Epithelial cell of proximal tubule (primary cell): ENCODE results near the gene RAB23. TPM values are rescaled to one million over a fixed set of nuclear protein-coding genes. Genes with fewer than 3 reads are reported as not detected.

Source experiments
- DNase-seq: peaks from one replicate; pipeline ENCODE4 v3.0.0-alpha.2; 2011; ENCODE audit warnings: low read depth
- H3K4me3 ChIP-seq: 2 replicates; pipeline ENCODE4 v1.5.1; 2011; ENCODE audit warnings: low read depth, mild to moderate bottlenecking, low read length
- total RNA-seq: library from RNA; depleted of rRNA; stranded (reverse); fragments of >200 nt; gene quantifications from 2 replicates; pipeline ENCODE4 v1.2.3, GENCODE V29; 2015
- TF ChIP-seq, protein P1 (sequence below): conservative IDR thresholded peaks from 2 replicates; pipeline ENCODE4 v1.5.1; 2012; ENCODE audit warnings: low read depth, mild to moderate bottlenecking, low read length

RAB23 gene
- total RNA-seq, 1 donor from 2014 or later: 10.2 TPM

DNA sequence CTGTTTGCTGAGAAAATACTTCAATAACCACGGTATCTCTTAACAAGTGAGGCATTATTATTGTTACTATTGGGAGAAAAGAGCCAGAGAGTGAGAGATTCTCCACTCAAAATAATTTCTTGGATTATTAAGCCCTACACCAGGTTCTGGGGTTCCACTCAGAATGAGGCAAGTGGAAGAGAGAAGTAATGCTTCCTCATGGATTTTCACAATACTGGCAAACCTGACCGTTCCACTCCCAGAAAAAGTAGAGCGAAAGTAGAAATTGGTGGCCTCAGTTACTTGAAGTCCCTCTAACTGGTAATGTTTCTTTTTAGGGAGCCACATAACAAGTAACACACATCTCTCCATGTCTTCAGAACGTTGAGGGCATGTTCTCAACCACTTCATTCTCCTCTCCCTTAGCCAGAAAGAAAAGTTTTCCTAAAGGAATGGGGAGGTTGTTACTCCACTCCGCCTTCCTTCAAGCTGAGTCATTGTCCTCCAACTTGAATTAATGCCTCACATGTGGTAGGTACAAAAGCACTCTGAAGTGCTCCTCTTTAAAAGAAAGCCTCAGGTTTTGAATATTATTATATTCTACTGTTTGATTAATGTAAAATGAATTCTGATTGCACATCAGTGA lies 48.1 kb downstream of the RAB23 start:
- peak overlapping the region; percentile 72 for H3K4me3 ChIP-seq
- TF ChIP-seq, protein P1, sequence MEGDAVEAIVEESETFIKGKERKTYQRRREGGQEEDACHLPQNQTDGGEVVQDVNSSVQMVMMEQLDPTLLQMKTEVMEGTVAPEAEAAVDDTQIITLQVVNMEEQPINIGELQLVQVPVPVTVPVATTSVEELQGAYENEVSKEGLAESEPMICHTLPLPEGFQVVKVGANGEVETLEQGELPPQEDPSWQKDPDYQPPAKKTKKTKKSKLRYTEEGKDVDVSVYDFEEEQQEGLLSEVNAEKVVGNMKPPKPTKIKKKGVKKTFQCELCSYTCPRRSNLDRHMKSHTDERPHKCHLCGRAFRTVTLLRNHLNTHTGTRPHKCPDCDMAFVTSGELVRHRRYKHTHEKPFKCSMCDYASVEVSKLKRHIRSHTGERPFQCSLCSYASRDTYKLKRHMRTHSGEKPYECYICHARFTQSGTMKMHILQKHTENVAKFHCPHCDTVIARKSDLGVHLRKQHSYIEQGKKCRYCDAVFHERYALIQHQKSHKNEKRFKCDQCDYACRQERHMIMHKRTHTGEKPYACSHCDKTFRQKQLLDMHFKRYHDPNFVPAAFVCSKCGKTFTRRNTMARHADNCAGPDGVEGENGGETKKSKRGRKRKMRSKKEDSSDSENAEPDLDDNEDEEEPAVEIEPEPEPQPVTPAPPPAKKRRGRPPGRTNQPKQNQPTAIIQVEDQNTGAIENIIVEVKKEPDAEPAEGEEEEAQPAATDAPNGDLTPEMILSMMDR: no peak
- DNase-seq: peak; percentile 55

DNA sequence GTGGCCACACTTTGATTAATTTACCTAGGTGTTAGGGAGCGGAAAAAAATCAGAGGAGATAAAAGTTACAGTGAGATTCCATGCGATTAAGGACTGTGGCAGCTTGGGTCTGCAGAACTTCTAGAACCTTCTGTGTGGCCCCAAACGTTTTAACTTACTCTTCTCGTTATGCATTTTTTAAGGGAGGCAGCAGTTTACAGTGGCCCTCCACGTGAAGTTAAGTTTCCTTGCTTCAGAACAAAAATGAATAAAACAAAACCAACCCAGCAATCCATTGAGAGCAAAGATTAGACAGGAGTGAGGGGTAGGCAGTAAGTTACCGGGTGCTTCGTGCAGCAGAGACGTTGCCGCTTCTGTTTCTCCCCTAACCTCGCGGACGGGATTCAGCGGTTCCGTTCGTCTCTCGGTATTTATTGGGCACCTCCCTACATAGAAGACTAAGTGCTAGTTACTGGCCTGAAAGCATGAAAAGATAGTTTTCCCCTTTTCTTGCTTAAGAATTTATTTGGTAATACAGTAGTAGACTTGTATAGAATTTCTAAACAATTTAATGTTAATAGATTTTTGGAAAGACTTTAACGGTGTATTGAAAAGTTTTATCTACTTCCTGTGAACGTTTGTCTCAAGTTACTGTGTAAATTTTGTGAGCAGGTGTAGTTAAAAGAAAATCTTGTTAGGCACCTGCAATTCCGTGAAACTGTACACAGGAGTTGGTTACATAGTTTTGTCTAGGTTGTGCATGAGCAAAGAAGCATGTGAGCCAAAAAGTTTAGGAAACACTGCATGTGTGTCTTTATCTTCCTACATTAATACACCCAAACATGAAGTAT lies 48.8 kb downstream of the RAB23 start:
- TF ChIP-seq, protein P1: no peak
- H3K4me3 ChIP-seq: peak overlapping the region; percentile 72
- DNase-seq: peak; percentile 20

DNA sequence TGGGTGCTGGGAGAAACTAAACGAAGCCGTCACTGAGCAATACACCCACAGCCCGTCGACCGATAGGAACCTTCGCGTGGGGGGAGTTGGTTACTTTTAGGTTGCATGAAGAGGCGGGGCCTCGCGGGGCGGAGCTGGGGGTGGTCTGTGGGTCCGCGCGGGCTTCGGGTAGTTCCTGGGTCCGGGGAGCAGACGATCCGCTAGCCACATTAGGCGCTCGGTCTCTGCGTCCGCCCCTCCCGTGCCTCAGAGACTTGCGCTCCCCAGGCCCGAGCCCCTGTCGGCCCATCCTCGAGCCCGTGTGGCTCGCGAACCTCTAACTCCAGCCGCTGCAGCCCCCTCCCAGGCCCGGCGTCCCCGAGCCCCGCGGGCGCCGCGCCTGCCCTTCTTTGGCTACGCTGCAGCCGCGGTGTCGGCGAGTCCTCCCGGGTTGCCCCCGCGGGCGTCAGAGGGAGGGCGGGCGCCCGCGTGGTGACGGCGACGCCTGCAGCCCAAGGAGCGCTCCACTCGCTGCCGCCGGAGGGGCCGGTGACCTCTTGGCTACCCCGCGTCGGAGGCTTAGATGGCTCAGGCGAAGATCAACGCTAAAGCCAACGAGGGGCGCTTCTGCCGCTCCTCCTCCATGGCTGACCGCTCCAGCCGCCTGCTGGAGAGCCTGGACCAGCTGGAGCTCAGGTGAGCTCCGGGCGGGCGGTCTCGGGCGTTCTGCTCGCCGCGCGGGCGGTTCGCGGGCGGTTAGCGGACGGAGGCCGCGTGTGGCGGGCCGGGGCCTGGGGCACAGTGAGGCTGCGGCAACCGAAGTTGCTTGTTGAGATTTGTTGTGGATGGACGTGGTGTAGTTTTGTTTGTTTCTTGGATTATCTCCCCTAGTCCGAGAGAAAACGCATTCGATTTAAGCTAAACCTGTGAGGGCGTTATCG lies 49.7 kb downstream of the RAB23 start, which contains the start of gene BAG2:
BAG2 (plus strand) TSS at position 191 of the 920 bp plus-strand sequence; CDS start at position 563, 372 bp downstream.
- H3K4me3 ChIP-seq: peak within 1 kb of the TSS; percentile 72
- TF ChIP-seq, protein P1: peak; percentile 26
- DNase-seq: peak; percentile 26

GRCh38 chr6:57165080-57165479 lies 57.0 kb downstream of the RAB23 start:
- no peak for DNase-seq
- H3K4me3 ChIP-seq: no peak overlapping the region
- TF ChIP-seq, protein P1: no peak

GRCh38 chr6:57163956-57164355 lies 58.2 kb downstream of the RAB23 start:
- no peak overlapping the region for H3K4me3 ChIP-seq
- TF ChIP-seq, protein P1: no peak
- no peak for DNase-seq

DNA sequence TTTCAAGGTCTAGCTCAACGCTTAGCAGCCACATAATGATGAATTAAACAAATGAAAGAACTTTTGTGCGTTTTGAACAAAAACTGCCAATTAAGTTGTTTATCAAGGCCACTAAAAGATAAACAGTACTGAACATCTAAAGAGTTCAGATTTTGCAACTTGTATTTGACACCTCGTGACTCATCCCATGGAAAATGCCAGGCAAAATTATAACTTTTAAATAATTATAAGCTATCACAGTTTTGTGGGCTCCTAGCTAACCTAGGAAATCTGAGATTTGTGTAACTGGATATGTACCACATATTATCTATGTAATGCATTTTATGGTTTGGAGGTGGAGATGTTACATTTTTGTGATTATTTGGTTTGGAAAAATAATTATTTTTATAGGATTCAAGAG lies 59.6 kb downstream of the RAB23 start:
- no peak overlapping the region for H3K4me3 ChIP-seq
- TF ChIP-seq, protein P1: no peak
- no peak for DNase-seq
